IPS-18c (cell line): ENCODE measurements around the gene OSBPL5.

Source experiments
- H3K4me3 ChIP-seq: 2 replicates; pipeline ENCODE4 v1.7.0; 2013; ENCODE audit warnings: low read depth, mild to moderate bottlenecking, low read length, moderate library complexity; ENCODE audit not compliant: insufficient read depth
- H3K9me3 ChIP-seq: one replicate; pipeline ENCODE4 v1.6.1; 2013; ENCODE audit warnings: mild to moderate bottlenecking, low read length, moderate library complexity; ENCODE audit not compliant: control insufficient read depth, insufficient read depth

The OSBPL5 gene

GRCh38 chr11:3050386-3051195 lies 114.5 kb downstream of the OSBPL5 start:
- Histone ChIP-seq H3K4me3 (no peak overlapping the region), H3K9me3 (no peaks in the 10 kb centered on the region)

- H3K4me3 ChIP-seq: no peak overlapping the region
Measured at GRCh38 chr11:3049430-3050243, 115.5 kb downstream of the OSBPL5 start.

GRCh38 chr11:3047637-3048036 lies 117.5 kb downstream of the OSBPL5 start:
- no peak overlapping the region for H3K4me3 ChIP-seq
- no peaks in the 10 kb centered on the region for H3K9me3 ChIP-seq

More at GRCh38 chr11:3049430-3050243, 115.5 kb downstream of the OSBPL5 start:
- no peaks in the 10 kb centered on the region for H3K9me3 ChIP-seq

- Histone ChIP-seq H3K9me3 (no peaks in the 10 kb centered on the region), H3K4me3 (no peak overlapping the region)
Measured at GRCh38 chr11:3046641-3047040, 118.5 kb downstream of the OSBPL5 start.

- H3K4me3 ChIP-seq: no peak overlapping the region
- no peaks in the 10 kb centered on the region for H3K9me3 ChIP-seq
Measured at GRCh38 chr11:3046190-3046589, 118.9 kb downstream of the OSBPL5 start.

DNA sequence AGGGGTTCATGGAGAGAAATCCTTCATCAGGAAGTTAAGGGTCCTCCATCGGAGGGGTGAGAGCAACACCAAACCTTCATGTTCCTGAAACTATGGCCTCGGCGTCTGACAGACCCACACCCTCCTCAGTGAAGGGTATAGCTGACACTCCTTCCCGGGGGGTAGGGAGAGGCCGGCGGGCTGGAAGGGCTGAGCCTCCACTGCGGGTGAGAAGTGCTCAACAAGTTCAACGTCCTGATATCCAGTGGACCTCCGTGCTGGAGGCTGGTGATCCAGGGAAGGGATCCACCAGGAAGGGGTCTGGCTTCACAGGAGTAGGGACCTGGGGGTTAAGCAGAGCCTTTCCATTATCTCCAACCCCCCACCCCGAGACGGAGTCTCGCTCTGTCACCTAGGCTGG lies 120.2 kb downstream of the OSBPL5 start:
- no peak overlapping the region for H3K4me3 ChIP-seq

GRCh38 chr11:3044004-3044403 lies 121.1 kb downstream of the OSBPL5 start:
- Histone ChIP-seq H3K4me3 (no peak overlapping the region), H3K9me3 (no peaks in the 10 kb centered on the region)

More for the DNA sequence above, 120.2 kb downstream of the OSBPL5 start:
- H3K9me3 ChIP-seq: no peaks in the 10 kb centered on the region

- no peaks in the 10 kb centered on the region for H3K9me3 ChIP-seq
- H3K4me3 ChIP-seq: no peak overlapping the region
Measured at GRCh38 chr11:3043315-3043871, 121.7 kb downstream of the OSBPL5 start.

DNA sequence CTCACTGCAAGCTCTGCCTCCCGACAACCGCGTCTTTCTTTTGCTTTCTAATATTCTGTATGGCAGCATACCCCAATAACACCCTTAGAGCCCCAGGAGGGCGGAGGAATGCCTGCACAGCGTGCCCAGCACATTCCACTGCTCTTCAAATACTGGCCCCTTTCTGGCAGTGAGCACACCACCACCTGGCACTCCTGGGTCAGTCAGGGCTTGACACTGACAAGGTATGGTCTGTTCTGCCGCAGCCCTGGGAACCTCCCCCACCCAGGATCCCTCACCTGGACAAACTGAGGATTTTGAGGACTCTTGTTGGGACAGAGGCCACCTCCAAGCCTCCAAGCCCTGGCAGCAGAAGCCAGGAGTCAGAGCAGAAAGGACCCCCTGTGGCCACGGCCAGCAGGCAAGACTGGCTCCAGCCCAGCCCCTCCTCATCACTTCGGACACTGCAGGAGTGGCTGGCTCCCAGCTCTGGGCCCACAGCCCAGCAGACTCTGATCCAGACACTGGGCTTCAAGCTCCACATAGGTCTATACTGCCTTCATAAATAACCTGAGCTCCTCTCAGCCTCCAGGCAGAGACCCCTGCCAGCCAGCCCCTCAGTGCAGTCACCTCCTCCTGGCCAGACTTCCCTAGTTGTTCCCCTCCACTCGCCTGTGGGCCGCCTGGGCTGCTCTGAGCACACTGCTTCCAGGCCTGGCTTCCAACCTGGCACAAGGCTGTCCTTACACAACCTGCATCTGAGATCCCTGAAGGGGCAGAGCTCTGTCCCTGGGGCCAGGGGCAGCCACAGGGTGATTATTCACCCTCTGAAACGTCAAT lies 122.4 kb downstream of the OSBPL5 start:
- no peak overlapping the region for H3K4me3 ChIP-seq
- no peaks in the 10 kb centered on the region for H3K9me3 ChIP-seq

GRCh38 chr11:3041699-3042441 lies 123.2 kb downstream of the OSBPL5 start:
- H3K4me3 ChIP-seq: no peak overlapping the region
- H3K9me3 ChIP-seq: no peaks in the 10 kb centered on the region

GRCh38 chr11:3040881-3041280 lies 124.2 kb downstream of the OSBPL5 start:
- Histone ChIP-seq H3K9me3 (no peaks in the 10 kb centered on the region), H3K4me3 (no peak overlapping the region)

DNA sequence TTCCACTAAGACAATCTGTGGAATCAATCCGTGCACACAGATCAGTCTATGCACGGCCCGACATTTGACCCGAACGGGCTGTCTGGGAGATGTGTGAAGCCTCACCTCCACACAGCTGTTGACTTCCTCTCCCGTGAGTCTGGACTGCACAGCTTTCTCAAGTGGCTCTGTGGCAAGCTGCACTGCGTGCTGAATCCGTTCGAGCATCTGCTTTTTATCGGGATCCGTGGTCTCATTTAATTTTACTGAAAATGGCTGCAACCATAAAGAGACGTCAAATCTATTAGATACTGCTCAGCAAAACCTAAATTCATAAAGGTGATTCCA lies 127.2 kb downstream of the OSBPL5 start:
- H3K4me3 ChIP-seq: no peak overlapping the region

More for the DNA sequence above, 127.2 kb downstream of the OSBPL5 start:
- H3K9me3 ChIP-seq: no peaks in the 10 kb centered on the region
